ENCODE measurements around the gene TBX10.
"Not testable (repeated sequence)": the region's sequence is repeated elsewhere in the genome, so short reads cannot be mapped to it uniquely, and the experiment has no call there.

The TBX10 gene

GRCh38 chr11:67644472-67645418 lies 5.2 kb upstream of the TBX10 start:
- DNase-seq = no peak

- peak; percentile 29 to 33 for DNase-seq
Observed at GRCh38 chr11:67644042-67644441, 4.5 kb upstream of the TBX10 start.

GRCh38 chr11:67642173-67643120 lies 2.9 kb upstream of the TBX10 start:
- DNase-seq = no peak

GRCh38 chr11:67641338-67642172 lies 2.0 kb upstream of the TBX10 start:
- DNase-seq = no peak

GRCh38 chr11:67640758-67641337 lies 1.3 kb upstream of the TBX10 start:
- no peak for DNase-seq

- no peak for DNase-seq
Observed at GRCh38 chr11:67640021-67640757, 626 bp upstream of the TBX10 start.

GRCh38 chr11:67638535-67639437 lies 777 bp downstream of the TBX10 start:
- DNase-seq = no peak

- not testable (repeated sequence) for DNase-seq
Observed at GRCh38 chr11:67637441-67637840, 2.1 kb downstream of the TBX10 start.

- no peak for DNase-seq
Observed at GRCh38 chr11:67636962-67637361, 2.6 kb downstream of the TBX10 start.

- DNase-seq = no peak
Observed at GRCh38 chr11:67635231-67635521, 4.4 kb downstream of the TBX10 start.

- no peak for DNase-seq
Observed at GRCh38 chr11:67634366-67635230, 5.0 kb downstream of the TBX10 start.

- DNase-seq = no peak
Observed at GRCh38 chr11:67633758-67634365, 5.7 kb downstream of the TBX10 start.

GRCh38 chr11:67632982-67633755 lies 6.4 kb downstream of the TBX10 start:
- no peak for DNase-seq

- no peak for DNase-seq
Observed at GRCh38 chr11:67632175-67632981, 7.2 kb downstream of the TBX10 start.

GRCh38 chr11:67631853-67632174 lies 7.7 kb downstream of the TBX10 start:
- no peak for DNase-seq

- DNase-seq = no peak
Observed at GRCh38 chr11:67631411-67631810, 8.2 kb downstream of the TBX10 start.

- DNase-seq = no peak
Observed at GRCh38 chr11:67630943-67631331, 8.6 kb downstream of the TBX10 start.
